NCI-H2029 (cell line): ENCODE measurements around the gene FRK.
"Not testable (repeated sequence)": the region's sequence is repeated elsewhere in the genome, so short reads cannot be mapped to it uniquely, and the experiment has no call there.

Experiments
- DNase-seq: peaks from one replicate; lab custom pipeline; 2025; lab: John Stamatoyannopoulos, UW

Gene FRK

GRCh38 chr6:116008470-116009243 is 52.0 kb downstream of the FRK start:
- no peak for DNase-seq

DNA sequence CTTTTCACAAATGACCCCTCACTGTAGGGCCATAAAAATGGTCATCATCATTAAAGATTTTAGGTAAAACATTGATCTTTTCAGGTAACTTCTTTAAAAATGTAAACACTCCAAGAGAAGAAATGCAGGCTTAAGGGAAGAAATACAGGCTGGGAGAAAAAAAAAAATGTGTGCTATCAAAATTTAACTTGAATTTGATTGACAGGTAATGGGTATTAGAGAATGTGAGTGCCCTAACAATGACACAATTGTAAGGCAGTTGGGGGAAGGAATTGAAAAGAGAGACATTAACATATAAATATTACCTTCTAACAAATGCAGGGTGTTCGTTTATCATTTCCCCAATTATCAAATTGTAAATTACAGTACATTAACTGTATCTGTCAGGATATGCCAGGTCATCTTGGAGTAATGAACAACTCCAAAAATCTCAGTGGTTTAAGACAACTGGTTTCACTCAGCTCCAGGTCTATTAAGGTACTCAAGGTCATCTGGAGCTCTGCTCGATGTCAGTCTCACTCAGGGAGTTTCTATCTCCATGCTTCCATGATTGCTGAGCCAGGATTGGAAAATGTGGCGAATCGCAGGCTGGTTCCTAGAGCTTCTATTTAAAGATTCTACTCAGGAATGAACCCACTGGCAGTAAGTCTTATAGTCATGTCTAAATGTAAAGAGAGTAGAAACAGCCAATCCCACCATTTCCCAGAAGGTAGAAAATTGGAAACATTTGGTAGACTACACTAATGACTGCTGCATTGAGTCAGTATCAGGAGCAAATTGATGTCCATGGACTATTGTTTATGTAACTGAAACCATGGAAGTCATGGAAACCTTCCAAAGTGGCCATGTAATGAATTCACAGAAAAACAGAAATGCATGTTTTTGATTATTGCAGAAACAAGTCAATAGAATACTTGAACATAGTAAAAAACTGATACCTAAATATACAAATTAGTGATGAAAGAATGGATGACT is 55.6 kb downstream of the FRK start:
- DNase-seq = no peak

DNA sequence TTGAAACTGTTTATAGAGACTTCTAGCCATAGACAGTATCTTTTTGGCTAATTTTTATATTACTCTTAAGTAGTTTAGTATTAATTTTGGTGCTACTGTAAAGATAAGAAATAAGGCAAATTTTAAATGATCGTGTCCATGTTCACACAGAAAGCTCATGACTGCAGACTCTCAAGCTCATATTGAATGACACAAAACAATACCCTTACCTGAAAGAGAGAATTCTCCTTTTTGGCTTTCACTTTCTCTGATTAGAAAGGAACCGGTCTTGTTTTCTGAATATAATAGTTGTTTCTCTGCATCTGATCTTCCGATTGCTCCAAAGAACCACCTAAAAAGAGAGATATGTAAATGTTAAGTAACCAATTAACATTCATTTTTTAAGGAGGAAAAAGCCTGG is 57.0 kb downstream of the FRK start:
- no peak for DNase-seq

GRCh38 chr6:116002756-116003155 is 57.9 kb downstream of the FRK start:
- no peak for DNase-seq

DNA sequence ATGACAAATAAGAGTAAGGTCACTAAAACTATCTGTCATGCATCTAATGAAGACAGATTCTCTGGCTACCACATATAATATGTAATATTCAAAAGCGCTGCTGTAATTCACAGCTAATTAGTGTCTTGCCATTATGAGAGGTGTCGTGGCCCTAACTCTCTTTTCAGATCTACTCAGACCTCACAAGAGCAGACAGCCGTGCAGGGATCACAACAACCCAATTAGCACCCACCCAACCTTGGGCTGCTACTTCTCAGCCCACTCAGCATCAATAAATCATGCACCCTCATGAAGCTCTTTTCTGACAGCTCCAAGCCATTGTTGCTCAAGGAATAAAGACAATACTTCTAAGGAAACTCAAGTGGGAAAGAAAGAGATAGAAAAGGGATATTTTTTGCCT is 61.5 kb downstream of the FRK start:
- DNase-seq = no peak

DNA sequence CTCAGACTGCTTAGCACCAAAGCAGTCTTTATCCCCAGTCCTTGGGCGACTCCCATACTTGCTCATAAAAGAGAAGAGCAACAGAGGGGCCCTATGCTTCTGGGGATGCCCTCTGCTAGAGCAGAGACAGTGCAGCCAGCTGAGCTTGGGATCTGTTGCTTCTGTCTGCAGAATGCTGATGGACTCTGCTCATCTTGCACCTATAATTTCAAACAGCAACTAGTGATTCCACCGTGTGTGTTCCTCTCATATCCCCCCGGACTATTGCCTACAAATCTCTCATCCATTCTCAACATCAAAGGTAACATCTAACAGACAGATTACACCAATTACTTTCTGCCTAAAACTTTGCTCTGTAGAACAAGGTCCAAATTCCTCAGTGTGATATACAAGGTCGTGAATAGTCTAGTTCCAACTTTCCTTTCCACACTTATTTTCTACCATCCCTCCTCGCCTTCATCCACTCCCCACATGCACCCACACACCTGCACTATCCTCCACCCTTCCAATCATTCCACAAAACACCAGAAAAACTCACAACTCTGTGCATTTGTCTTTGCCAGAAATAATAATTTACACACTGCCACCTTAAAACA is 62.6 kb downstream of the FRK start:
- no peak for DNase-seq

- DNase-seq = no peak
Observed at GRCh38 chr6:115986026-115986425, 74.7 kb downstream of the FRK start.

GRCh38 chr6:115984809-115985208 is 75.9 kb downstream of the FRK start:
- no peak for DNase-seq

DNA sequence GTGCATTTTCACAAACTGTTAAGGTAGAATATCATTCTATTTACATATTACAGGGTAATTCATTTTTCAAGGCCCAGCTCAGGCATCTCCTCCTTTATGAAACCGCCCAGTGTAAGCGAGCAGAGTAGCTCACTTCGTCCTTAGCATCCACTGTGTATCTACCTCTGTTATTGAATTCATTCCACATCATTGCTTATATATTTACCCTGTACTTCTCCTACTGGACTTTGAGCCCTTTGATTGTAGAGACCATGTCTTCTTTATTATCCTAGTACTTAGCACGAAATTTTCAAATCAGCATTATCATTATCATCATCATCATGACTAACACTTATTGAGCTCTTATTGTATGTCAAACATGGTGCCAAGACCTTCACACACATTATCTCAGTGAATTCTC is 76.7 kb downstream of the FRK start:
- DNase-seq = no peak

DNA sequence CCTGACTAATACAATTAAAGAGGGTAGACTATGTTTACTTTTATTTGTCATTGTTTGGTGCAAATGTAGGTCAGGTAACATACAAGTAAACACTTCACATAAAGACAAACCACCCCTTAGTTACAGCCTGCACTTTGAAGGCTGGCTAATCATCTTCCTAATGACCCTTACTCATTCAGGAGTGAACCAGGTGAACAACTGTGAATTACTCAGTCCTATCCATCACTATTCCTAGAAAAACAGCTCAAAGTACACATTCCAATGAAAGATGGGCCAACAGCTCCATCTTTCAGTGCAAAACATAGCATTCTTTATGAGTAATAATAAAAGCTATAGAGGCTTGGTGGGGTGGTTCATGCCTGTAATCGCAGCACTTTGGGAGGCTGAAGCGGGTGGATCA is 78.2 kb downstream of the FRK start:
- no peak for DNase-seq

- no peak for DNase-seq
Observed at GRCh38 chr6:115977220-115977619, 83.5 kb downstream of the FRK start.

GRCh38 chr6:115976321-115976870 is 84.3 kb downstream of the FRK start:
- DNase-seq = no peak

- no peak for DNase-seq
Observed at GRCh38 chr6:115972679-115973078, 88.0 kb downstream of the FRK start.

DNA sequence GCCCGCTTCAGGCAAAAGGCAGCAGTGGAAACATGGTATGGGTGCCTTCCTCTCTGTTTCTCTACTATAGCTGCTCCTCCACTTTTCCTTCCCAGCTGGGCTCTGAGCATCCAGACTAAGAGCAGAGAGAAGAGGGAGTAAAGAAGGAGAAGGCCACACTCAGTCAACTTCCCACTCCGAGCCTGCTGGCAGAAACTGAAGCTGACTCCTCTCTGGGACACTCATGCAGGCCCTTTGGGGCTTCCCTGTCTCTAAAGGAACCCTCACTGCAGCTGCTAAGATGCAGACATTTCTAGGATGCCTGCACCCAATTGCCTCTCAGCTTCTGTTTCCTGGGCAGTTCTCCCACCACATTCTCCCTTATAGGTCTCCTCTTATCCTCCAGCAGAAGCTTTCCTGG is 88.9 kb downstream of the FRK start:
- no peak for DNase-seq

DNA sequence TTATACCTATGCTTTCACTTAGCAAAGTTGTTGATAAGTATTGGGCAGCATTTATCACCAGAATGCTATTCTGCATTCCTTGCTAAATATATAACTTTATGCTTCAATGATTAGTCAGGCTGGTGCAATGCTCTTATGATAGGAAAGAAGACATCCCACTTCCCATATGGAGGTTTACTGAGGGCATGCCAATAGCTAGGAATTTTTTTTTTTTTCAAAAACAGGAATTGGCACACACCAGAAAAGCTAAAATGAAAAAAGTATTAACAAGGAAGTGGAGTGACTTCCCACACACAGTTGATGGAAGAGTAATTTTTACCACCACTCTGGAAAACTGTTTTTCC is 90.8 kb downstream of the FRK start:
- no peak for DNase-seq

DNA sequence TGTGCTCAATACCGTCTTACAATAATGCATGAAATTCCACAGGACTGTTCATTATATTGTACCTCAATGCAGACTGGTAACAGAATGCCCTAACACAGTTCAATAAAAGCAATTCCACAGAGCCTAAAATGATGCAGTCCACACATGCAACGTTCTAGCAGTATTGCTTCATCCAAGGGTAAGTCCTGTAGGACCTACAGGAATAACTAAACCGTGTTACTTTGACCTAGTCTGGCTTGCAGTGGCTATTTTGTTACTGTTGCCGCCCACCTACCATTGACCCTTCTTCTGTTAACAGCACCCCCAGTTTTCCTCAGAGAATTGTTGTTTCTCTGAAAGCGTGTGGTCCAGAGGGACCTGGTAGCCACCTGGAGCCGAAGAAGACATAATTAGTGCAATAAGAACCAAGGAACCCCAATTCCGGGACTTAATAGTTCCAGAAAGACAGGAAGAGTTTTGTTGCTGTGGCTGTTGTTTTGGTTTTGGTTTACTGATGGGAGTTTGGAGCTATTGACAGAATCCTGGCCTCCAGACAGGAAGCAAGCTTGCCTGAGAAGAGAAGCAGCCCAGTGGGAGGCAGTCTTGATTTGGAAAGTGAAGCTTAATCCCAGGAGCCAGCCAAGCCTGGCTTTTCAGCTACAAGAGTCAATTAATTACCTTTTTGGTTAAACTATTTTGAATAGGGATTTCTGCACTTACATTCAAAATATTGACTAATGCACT is 91.3 kb downstream of the FRK start:
- no peak for DNase-seq

GRCh38 chr6:115960286-115960685 is 100.4 kb downstream of the FRK start:
- DNase-seq = not testable (repeated sequence)

GRCh38 chr6:115958958-115959357 is 101.7 kb downstream of the FRK start:
- DNase-seq = no peak

- no peak for DNase-seq
Observed at GRCh38 chr6:115954740-115955139, 106.0 kb downstream of the FRK start.

- no peak for DNase-seq
Observed at GRCh38 chr6:115948751-115949150, 111.9 kb downstream of the FRK start.

GRCh38 chr6:115947966-115948541 is 112.6 kb downstream of the FRK start:
- DNase-seq = no peak

- no peak for DNase-seq
Observed at GRCh38 chr6:115945812-115946211, 114.9 kb downstream of the FRK start.
